Left colon (tissue), 2 donors: Measurements from ENCODE around the gene KRT37. TPM values are rescaled to one million over a fixed set of nuclear protein-coding genes. Genes with fewer than 3 reads are reported as not detected.
"Not testable (repeated sequence)": the region's sequence is repeated elsewhere in the genome, so short reads cannot be mapped to it uniquely, and the experiment has no call there.

Experiments
- ATAC-seq: fragments of 200-7000 bp; cut with Tn5 transposase; one replicate; pipeline ENCODE4 v1.9.1; 2020; ENCODE audit warnings: mild to moderate bottlenecking, moderate library complexity
- DNase-seq, 2 donors: peaks; one replicate each; pipeline ENCODE4 v3.0.0-alpha.2; 2020
- intact Hi-C, 2 donors: fragments of 100-400 bp; cut with DNase I in 1 of 2; cut with micrococcal nuclease in 1 of 2; formaldehyde crosslinking; loops; one replicate each; pipeline versions ENCODE4 v1.11.2 to v1.14.0; 2022; cut with DNase I, micrococcal nuclease
- total RNA-seq, 2 donors: library from RNA; stranded (reverse); fragmentation: NEBNext Ultra II Directional; extraction: Animal tissue kit (Norgen Biotek cat#: 25700); gene quantifications; one replicate each; pipeline ENCODE4 v1.2.1, GENCODE V29; 2021
- donor health status: DM: no; HTN: no; CAD: no.
- donor health status: DM: yes; HTN: yes; CAD: no.

KRT37 gene
- total RNA-seq, 2 donors from 2014 or later = not detected

- ATAC-seq (no peak), DNase-seq (no peak)
- intact Hi-C loops = loop anchor here in 1 of 2 donors (10.0 kb wide), 1 partner anchor 56 kb away; the partner anchor contains the start of gene KRT34
Measured at GRCh38 chr17:41440531-41441033, 16.2 kb upstream of the KRT37 start, which contains the start of gene KRT38. KRT38 (minus strand) TSS chr17:41440983; CDS start chr17:41440921, 62 bp downstream.

- no peak for ATAC-seq
- intact Hi-C loops = no loop called here
- DNase-seq = no peak
Measured at GRCh38 chr17:41439375-41439774, 15.0 kb upstream of the KRT37 start.

- intact Hi-C loops = no loop called here
- ATAC-seq (no peak), DNase-seq (no peak)
Measured at GRCh38 chr17:41437769-41438168, 13.4 kb upstream of the KRT37 start.

- intact Hi-C loops = no loop called here
- ATAC-seq = no peak
- no peak for DNase-seq
Measured at GRCh38 chr17:41437254-41437653, 12.9 kb upstream of the KRT37 start.

GRCh38 chr17:41434415-41434814 lies 10.0 kb upstream of the KRT37 start:
- intact Hi-C loops = no loop called here
- ATAC-seq (no peak), DNase-seq (no peak)

GRCh38 chr17:41434005-41434404 lies 9.6 kb upstream of the KRT37 start:
- DNase-seq = no peak
- intact Hi-C loops = no loop called here
- no peak for ATAC-seq

GRCh38 chr17:41433586-41433985 lies 9.2 kb upstream of the KRT37 start:
- ATAC-seq (no peak), DNase-seq (no peak)
- intact Hi-C loops = no loop called here

GRCh38 chr17:41430376-41430775 lies 6.0 kb upstream of the KRT37 start:
- ATAC-seq, intact Hi-C loops, DNase-seq: not testable (repeated sequence)

- intact Hi-C loops = no loop called here
- no peak for ATAC-seq
- no peak for DNase-seq
Measured at GRCh38 chr17:41429667-41430066, 5.3 kb upstream of the KRT37 start.

GRCh38 chr17:41428591-41429291 lies 4.4 kb upstream of the KRT37 start:
- no peak for ATAC-seq
- intact Hi-C loops = no loop called here
- no peak for DNase-seq

GRCh38 chr17:41422586-41422985 lies 1.8 kb downstream of the KRT37 start:
- intact Hi-C loops, DNase-seq, ATAC-seq: not testable (repeated sequence)

- DNase-seq (no peak), ATAC-seq (no peak)
- intact Hi-C loops = no loop called here
Measured at GRCh38 chr17:41421617-41422016, 2.8 kb downstream of the KRT37 start.

GRCh38 chr17:41421116-41421515 lies 3.3 kb downstream of the KRT37 start:
- intact Hi-C loops = no loop called here
- no peak for DNase-seq
- ATAC-seq = no peak

GRCh38 chr17:41420134-41420533 lies 4.3 kb downstream of the KRT37 start:
- DNase-seq = no peak
- intact Hi-C loops = no loop called here
- no peak for ATAC-seq

- DNase-seq (no peak), ATAC-seq (no peak)
- intact Hi-C loops = no loop called here
Measured at GRCh38 chr17:41419716-41420115, 4.7 kb downstream of the KRT37 start.

- intact Hi-C loops = no loop called here
Measured at GRCh38 chr17:41418116-41418860, 6.1 kb downstream of the KRT37 start.

GRCh38 chr17:41417576-41418015 lies 6.8 kb downstream of the KRT37 start:
- ATAC-seq = peak; percentile 44
- intact Hi-C loops = no loop called here
- peak in 1 of 2 donors; percentile 15 for DNase-seq

More at GRCh38 chr17:41418116-41418860, 6.1 kb downstream of the KRT37 start:
- ATAC-seq = no peak
- no peak for DNase-seq

- DNase-seq (no peak), ATAC-seq (no peak)
- intact Hi-C loops = no loop called here
Measured at GRCh38 chr17:41417127-41417526, 7.3 kb downstream of the KRT37 start.

- DNase-seq (no peak), ATAC-seq (no peak)
- intact Hi-C loops = no loop called here
Measured at GRCh38 chr17:41416479-41416878, 7.9 kb downstream of the KRT37 start.

GRCh38 chr17:41415833-41416335 lies 8.5 kb downstream of the KRT37 start:
- ATAC-seq = no peak
- DNase-seq = no peak
- intact Hi-C loops = no loop called here
